ENCODE results near the gene SASH1.

GRCh38 chr6:148345578-148345977 lies 2.9 kb downstream of the SASH1 start:
- no peak for TF ChIP-seq CTCF (IDR thresholded peaks at IDR 0.05)
- TF ChIP-seq POLR2AphosphoS5 (IDR thresholded peaks at IDR 0.05; ENCODE audit: low read depth, low read length) = no peak
- no peak for TF ChIP-seq SIN3A (IDR thresholded peaks at IDR 0.05; ENCODE audit: borderline replicate concordance, insufficient read depth, low read depth, low read length)
- TF ChIP-seq REST (IDR thresholded peaks at IDR 0.05; ENCODE audit: insufficient read depth in 1 of 2, low read depth in 2 of 2, low read length in 1 of 2) = no peak
- TF ChIP-seq TCF7L2 (IDR thresholded peaks at IDR 0.05; ENCODE audit: low read depth, low read length) = no peak
